Natural killer cell (primary cell): ENCODE measurements around the gene SSNA1. TPM values are rescaled to one million over a fixed set of nuclear protein-coding genes. Genes with fewer than 3 reads are reported as not detected.

ENCODE experiments used
- ATAC-seq, 3 donors: fragments of 150-1000 bp in 2 of 3; fragments of 200-7000 bp in 1 of 3; cut with Tn5 transposase; 1 replicate in 1 of 3; 2 replicates in 2 of 3; pipeline ENCODE4 v1.10.0; 2021; ENCODE audit warnings: mild to moderate bottlenecking in 2 of 3, moderate library complexity in 2 of 3
- DNase-seq, 2 donors: peaks; one replicate each; pipeline versions ENCODE4 v3.0.0 to v3.0.0-alpha.2; 2013 to 2021; ENCODE audit warnings: mixed read lengths in 1 of 2
- H3K27ac ChIP-seq: one replicate; pipeline ENCODE4 v1.5.1; 2013; ENCODE audit warnings: mild to moderate bottlenecking, low read length
- H3K27me3 ChIP-seq: one replicate; pipeline ENCODE4 v1.6.1; 2013; ENCODE audit warnings: low read length; ENCODE audit not compliant: control insufficient read depth, insufficient read depth
- H3K36me3 ChIP-seq: one replicate; pipeline ENCODE4 v1.6.1; 2013; ENCODE audit warnings: low read length; ENCODE audit not compliant: control insufficient read depth, insufficient read depth
- H3K4me1 ChIP-seq: one replicate; pipeline ENCODE4 v1.6.1; 2013; ENCODE audit warnings: low read length; ENCODE audit not compliant: control insufficient read depth, insufficient read depth
- H3K4me3 ChIP-seq: one replicate; pipeline ENCODE4 v1.5.1; 2013; ENCODE audit warnings: low read length
- H3K9me3 ChIP-seq: one replicate; pipeline ENCODE4 v1.6.1; 2013; ENCODE audit warnings: low read length; ENCODE audit not compliant: control insufficient read depth, insufficient read depth
- H3K27ac Mint-ChIP-seq, 2 donors: one replicate each; pipeline ENCODE4 v1.8.0; 2022; ENCODE audit warnings: mild to moderate bottlenecking in 2 of 2, mixed read lengths in 2 of 2, moderate library complexity in 1 of 2
- H3K27me3 Mint-ChIP-seq, 2 donors: one replicate each; pipeline ENCODE4 v1.8.0; 2022; ENCODE audit warnings: low read depth in 2 of 2, mixed read lengths in 2 of 2
- H3K36me3 Mint-ChIP-seq: one replicate; pipeline ENCODE4 v1.8.0; 2022; ENCODE audit warnings: mixed read lengths
- H3K4me1 Mint-ChIP-seq, 2 donors: one replicate each; pipeline ENCODE4 v1.8.0; 2022; ENCODE audit warnings: mixed read lengths in 2 of 2
- H3K4me3 Mint-ChIP-seq: one replicate; pipeline ENCODE4 v1.8.0; 2022; ENCODE audit warnings: mild to moderate bottlenecking, moderate library complexity, mixed read lengths
- H3K9me3 Mint-ChIP-seq, 2 donors: one replicate each; pipeline ENCODE4 v1.8.0; 2022; ENCODE audit warnings: mixed read lengths in 2 of 2
- CTCF ChIP-seq: fragments of 200-600 bp; IDR thresholded peaks from one replicate; pipeline ENCODE4 v1.8.0; 2022; ENCODE audit warnings: antibody characterized with exemption
- WGBS: methylation state at CpG from one replicate; pipeline ENCODE4 v1.1.7; 2013; ENCODE audit warnings: missing lambda C conversion rate; ENCODE audit not compliant: insufficient coverage; 5-methylcytosine and 5-hydroxymethylcytosine counted together
- intact Hi-C: fragments of 100-400 bp; cut with micrococcal nuclease; formaldehyde crosslinking; loops from one replicate; pipeline ENCODE4 v1.14.2; 2022
- total RNA-seq, 4 donors: library from RNA; stranded (reverse); fragments of 120-200 nt in 1 of 4; gene quantifications; one replicate each; pipeline versions ENCODE4 v1.2.3 to v1.2.4, GENCODE V29; 2013 to 2022

Gene SSNA1
- total RNA-seq, 3 donors from 2014 or later (not counting 1 experiment from before 2014, with no cell fraction given), result 45.1 to 53.5 (median 52.2) TPM

GRCh38 chr9:137149363-137149762 is 39.1 kb upstream of the SSNA1 start:
- DNase-seq, result no peak
- Mint-ChIP-seq H3K27ac (no peak overlapping the region), H3K4me3 (no peak overlapping the region), H3K9me3 (no peaks in the 10 kb centered on the region), H3K4me1 (no peaks in the 10 kb centered on the region), H3K27me3 (peaks cover 0 to 8% of the 10 kb centered on the region in 2 donors), H3K36me3 (no peaks in the 10 kb centered on the region)
- Histone ChIP-seq H3K4me3 (no peak overlapping the region), H3K27me3 (no peaks in the 10 kb centered on the region), H3K27ac (no peak overlapping the region), H3K9me3 (no peaks in the 10 kb centered on the region), H3K4me1 (peaks cover 8% of the 10 kb centered on the region), H3K36me3 (no peaks in the 10 kb centered on the region)
- TF ChIP-seq CTCF, result no peak
- intact Hi-C loops, result no loop called here
- no peak for ATAC-seq
- 94% methylated on average over 5 of the region's 5 CpGs for WGBS

DNA sequence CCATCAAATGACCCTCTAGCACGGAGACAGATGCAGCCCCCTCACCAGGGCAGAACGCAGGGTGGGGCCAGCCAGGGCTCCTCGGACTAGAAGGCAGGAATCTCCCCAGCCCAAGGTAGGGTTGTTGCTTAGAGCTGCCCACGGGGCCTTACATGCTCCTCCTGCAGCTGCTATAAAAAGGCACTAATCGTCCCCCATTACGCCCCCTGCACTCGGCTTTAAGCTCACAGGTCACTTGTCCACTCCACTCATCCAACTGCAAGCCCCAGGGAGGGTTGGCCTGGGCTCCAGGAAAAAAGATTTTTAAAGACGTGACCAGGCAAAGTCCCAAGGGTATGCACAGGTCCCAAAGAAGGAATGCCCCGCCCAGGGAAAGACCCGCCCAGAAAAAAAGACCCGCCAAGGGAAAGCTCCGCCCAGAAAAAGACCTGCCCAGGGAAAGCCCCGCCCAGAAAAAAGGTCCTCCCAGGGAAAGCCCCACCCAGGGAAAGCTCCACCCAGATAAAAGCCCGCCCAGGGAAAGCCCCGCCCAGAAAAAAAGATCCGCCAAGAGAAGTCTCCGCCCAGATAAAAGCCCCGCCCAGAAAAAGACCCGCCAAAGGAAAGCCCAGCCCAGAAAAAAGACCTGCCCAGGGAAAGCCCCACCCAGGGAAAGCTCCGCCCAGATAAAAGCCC is 38.4 kb upstream of the SSNA1 start:
- DNase-seq (no peak), ATAC-seq (no peak)
- H3K27me3 Mint-ChIP-seq, result peaks cover 0 to 8% of the 10 kb centered on the region in 2 donors
- no peak overlapping the region for H3K4me3 Mint-ChIP-seq
- H3K27ac Mint-ChIP-seq, result no peak overlapping the region
- Histone ChIP-seq H3K9me3 (no peaks in the 10 kb centered on the region), H3K27me3 (no peaks in the 10 kb centered on the region), H3K4me3 (no peak overlapping the region), H3K27ac (no peak overlapping the region), H3K4me1 (peaks cover 8% of the 10 kb centered on the region), H3K36me3 (no peaks in the 10 kb centered on the region)
- no peak for TF ChIP-seq CTCF
- intact Hi-C loops, result loop anchor here (2.0 kb wide), 1 partner anchor 41 kb away; no protein-coding TSS in a partner anchor
- no peaks in the 10 kb centered on the region for H3K36me3 Mint-ChIP-seq
- 59% methylated on average over 20 of the region's 20 CpGs for WGBS
- H3K4me1 Mint-ChIP-seq, result no peaks in the 10 kb centered on the region
- no peaks in the 10 kb centered on the region for H3K9me3 Mint-ChIP-seq

- WGBS, result 27% methylated on average over 33 of the region's 34 CpGs
- Mint-ChIP-seq H3K27me3 (peaks cover 0 to 8% of the 10 kb centered on the region in 2 donors), H3K9me3 (no peaks in the 10 kb centered on the region), H3K27ac (peak overlapping the region in 1 of 2 donors; percentile 48), H3K36me3 (no peaks in the 10 kb centered on the region), H3K4me3 (no peak overlapping the region), H3K4me1 (no peaks in the 10 kb centered on the region)
- Histone ChIP-seq H3K27me3 (no peaks in the 10 kb centered on the region), H3K36me3 (no peaks in the 10 kb centered on the region), H3K27ac (no peak overlapping the region), H3K9me3 (no peaks in the 10 kb centered on the region), H3K4me3 (no peak overlapping the region), H3K4me1 (peaks cover 8% of the 10 kb centered on the region)
- TF ChIP-seq CTCF, result no peak
- intact Hi-C loops, result loop anchor here (2.0 kb wide), 1 partner anchor 42 kb away; no protein-coding TSS in a partner anchor
- ATAC-seq, result peak in 2 of 3 donors; percentile 21 to 40
- peak in 1 of 2 donors; percentile 66 for DNase-seq
These were observed 37.6 kb upstream of the SSNA1 start for GRCh38 chr9:137150617-137151457.
